GM12872 (cell line): ENCODE measurements around the gene DROSHA.

Experiments used
- CTCF ChIP-seq: IDR thresholded peaks from 3 replicates; pipeline ENCODE4 v1.5.1; 2011; ENCODE audit warnings: low read depth, mild to moderate bottlenecking, low read length, moderate library complexity; ENCODE audit not compliant: insufficient read depth

The DROSHA gene

GRCh38 chr5:31511305-31511704 lies 20.6 kb downstream of the DROSHA start:
- no peak for TF ChIP-seq CTCF

- no peak for TF ChIP-seq CTCF
These were observed 27.4 kb downstream of the DROSHA start for GRCh38 chr5:31504529-31504928.

- no peak for TF ChIP-seq CTCF
These were observed 29.4 kb downstream of the DROSHA start for GRCh38 chr5:31502506-31502905.

- TF ChIP-seq CTCF, result no peak
These were observed 31.6 kb downstream of the DROSHA start for GRCh38 chr5:31500256-31500655.

GRCh38 chr5:31496891-31497290 lies 35.0 kb downstream of the DROSHA start:
- TF ChIP-seq CTCF, result no peak

- TF ChIP-seq CTCF, result no peak
These were observed 35.6 kb downstream of the DROSHA start for GRCh38 chr5:31496301-31496700.

- TF ChIP-seq CTCF, result no peak
These were observed 36.6 kb downstream of the DROSHA start for GRCh38 chr5:31495336-31495735.

GRCh38 chr5:31492869-31493268 lies 39.0 kb downstream of the DROSHA start:
- no peak for TF ChIP-seq CTCF
